Lower lobe of right lung (tissue), 2 donors: Measurements from ENCODE around the gene RAD18. TPM values are rescaled to one million over a fixed set of nuclear protein-coding genes. Genes with fewer than 3 reads are reported as not detected.

Experiments
- ATAC-seq, 2 donors: fragments of 200-7000 bp; cut with Tn5 transposase; one replicate each; pipeline ENCODE4 v1.9.1; 2020 to 2022; ENCODE audit warnings: mild to moderate bottlenecking in 2 of 2, moderate library complexity in 2 of 2
- DNase-seq: peaks from one replicate; pipeline ENCODE4 v3.0.0-alpha.2; 2020
- H3K27ac ChIP-seq: fragments of 200-600 bp; one replicate; pipeline ENCODE4 v1.8.0; 2022
- H3K27me3 ChIP-seq: fragments of 200-600 bp; one replicate; pipeline ENCODE4 v1.8.0; 2022; ENCODE audit warnings: low read depth
- H3K36me3 ChIP-seq: fragments of 200-600 bp; one replicate; pipeline ENCODE4 v1.8.0; 2022; ENCODE audit warnings: mild to moderate bottlenecking
- H3K4me1 ChIP-seq: fragments of 200-600 bp; one replicate; pipeline ENCODE4 v1.8.0; 2022
- H3K4me3 ChIP-seq: fragments of 200-600 bp; one replicate; pipeline ENCODE4 v1.8.0; 2022; ENCODE audit warnings: mild to moderate bottlenecking
- H3K9me3 ChIP-seq: fragments of 200-600 bp; one replicate; pipeline ENCODE4 v1.8.0; 2022
- intact Hi-C: fragments of 100-400 bp; cut with DNase I; formaldehyde crosslinking; loops from one replicate; pipeline ENCODE4 v1.11.0; 2022
- total RNA-seq: library from RNA; stranded (reverse); fragmentation: NEBNext Ultra II Directional; extraction: Animal tissue kit (Norgen Biotek cat#: 25700); gene quantifications from one replicate; pipeline ENCODE4 v1.2.1, GENCODE V29; 2021
- TF ChIP-seq, protein P1 (sequence below): fragments of 200-600 bp; IDR thresholded peaks from one replicate; pipeline ENCODE4 v1.8.0; 2022; ENCODE audit warnings: antibody characterized with exemption, mild to moderate bottlenecking
- donor health status: DM: no; HTN: yes; CAD: no; lungs with severe emphysema.

Gene RAD18
- total RNA-seq, 1 donor from 2014 or later, result 12.6 TPM

DNA sequence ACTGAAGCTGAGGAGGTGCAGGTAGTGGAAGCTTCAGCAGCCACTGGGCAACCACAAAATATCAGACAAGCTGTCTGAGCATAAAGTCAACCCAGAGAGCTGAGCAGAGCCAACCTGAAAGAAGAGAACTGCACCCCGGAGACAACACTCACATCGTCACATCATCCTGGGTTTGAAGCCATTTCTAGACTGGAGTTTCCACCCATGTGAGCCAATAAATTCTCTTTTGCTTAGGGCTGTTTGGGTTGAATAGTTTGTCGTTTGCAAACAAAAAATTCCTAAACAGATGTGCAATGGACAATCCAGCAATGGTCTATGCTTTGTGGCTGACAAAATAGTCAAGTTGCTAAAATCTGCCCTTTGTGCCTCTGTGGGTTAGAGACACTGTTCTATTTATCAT, 15.3 kb upstream of the RAD18 start:
- H3K4me1 ChIP-seq, result no peaks in the 10 kb centered on the region
- intact Hi-C loops, result no loop called here
- H3K36me3 ChIP-seq, result no peaks in the 10 kb centered on the region
- DNase-seq (no peak), ATAC-seq (no peak)
- no peak overlapping the region for H3K27ac ChIP-seq
- H3K9me3 ChIP-seq, result peaks cover 6% of the 10 kb centered on the region
- TF ChIP-seq, protein P1, sequence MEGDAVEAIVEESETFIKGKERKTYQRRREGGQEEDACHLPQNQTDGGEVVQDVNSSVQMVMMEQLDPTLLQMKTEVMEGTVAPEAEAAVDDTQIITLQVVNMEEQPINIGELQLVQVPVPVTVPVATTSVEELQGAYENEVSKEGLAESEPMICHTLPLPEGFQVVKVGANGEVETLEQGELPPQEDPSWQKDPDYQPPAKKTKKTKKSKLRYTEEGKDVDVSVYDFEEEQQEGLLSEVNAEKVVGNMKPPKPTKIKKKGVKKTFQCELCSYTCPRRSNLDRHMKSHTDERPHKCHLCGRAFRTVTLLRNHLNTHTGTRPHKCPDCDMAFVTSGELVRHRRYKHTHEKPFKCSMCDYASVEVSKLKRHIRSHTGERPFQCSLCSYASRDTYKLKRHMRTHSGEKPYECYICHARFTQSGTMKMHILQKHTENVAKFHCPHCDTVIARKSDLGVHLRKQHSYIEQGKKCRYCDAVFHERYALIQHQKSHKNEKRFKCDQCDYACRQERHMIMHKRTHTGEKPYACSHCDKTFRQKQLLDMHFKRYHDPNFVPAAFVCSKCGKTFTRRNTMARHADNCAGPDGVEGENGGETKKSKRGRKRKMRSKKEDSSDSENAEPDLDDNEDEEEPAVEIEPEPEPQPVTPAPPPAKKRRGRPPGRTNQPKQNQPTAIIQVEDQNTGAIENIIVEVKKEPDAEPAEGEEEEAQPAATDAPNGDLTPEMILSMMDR, result no peak
- no peak overlapping the region for H3K4me3 ChIP-seq
- peaks cover 8% of the 10 kb centered on the region for H3K27me3 ChIP-seq

DNA sequence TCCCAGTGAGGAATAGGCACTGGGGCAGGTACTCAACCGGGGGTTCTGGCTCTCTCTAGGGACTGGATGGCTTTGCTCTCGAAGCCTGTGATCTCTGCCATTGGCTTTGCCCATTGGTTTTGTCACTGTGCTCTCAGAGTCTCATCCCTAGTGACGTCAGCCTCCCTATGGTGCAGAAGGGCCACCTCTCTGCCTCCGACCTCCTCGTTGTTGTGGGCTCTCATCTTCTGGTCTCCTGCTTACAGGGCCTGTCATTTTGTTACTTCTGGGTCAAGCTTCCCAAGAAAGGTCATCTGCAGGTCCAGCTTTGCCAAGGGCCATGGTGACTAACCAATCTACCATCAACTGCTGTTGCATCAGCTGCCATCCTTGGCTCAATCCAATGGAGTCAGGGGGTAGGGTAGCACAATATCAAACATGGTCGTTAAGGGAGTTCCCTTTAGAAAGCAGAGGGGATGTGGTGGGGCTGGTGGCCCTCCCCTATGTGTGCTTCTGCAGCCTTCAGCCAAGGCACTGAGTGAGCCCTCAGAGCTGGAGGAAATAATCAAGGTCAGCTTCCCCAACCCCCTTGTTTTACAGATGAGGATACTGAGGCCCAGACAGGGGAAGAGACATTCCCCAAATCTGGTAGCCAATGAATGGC, 13.4 kb upstream of the RAD18 start:
- DNase-seq (no peak), ATAC-seq (no peak)
- TF ChIP-seq, protein P1, result no peak
- Histone ChIP-seq H3K9me3 (peaks cover 6% of the 10 kb centered on the region), H3K4me1 (no peaks in the 10 kb centered on the region), H3K4me3 (no peak overlapping the region), H3K27me3 (peaks cover 8% of the 10 kb centered on the region), H3K27ac (no peak overlapping the region), H3K36me3 (no peaks in the 10 kb centered on the region)
- intact Hi-C loops, result no loop called here

- ATAC-seq, result no peak
- intact Hi-C loops, result no loop called here
- no peak for DNase-seq
- TF ChIP-seq, protein P1, result no peak
- Histone ChIP-seq H3K36me3 (no peaks in the 10 kb centered on the region), H3K9me3 (peaks cover 6% of the 10 kb centered on the region), H3K27ac (no peak overlapping the region), H3K4me1 (no peaks in the 10 kb centered on the region), H3K27me3 (peaks cover 8% of the 10 kb centered on the region), H3K4me3 (no peak overlapping the region)
Observed at GRCh38 chr3:8975081-8976020, 12.1 kb upstream of the RAD18 start.

DNA sequence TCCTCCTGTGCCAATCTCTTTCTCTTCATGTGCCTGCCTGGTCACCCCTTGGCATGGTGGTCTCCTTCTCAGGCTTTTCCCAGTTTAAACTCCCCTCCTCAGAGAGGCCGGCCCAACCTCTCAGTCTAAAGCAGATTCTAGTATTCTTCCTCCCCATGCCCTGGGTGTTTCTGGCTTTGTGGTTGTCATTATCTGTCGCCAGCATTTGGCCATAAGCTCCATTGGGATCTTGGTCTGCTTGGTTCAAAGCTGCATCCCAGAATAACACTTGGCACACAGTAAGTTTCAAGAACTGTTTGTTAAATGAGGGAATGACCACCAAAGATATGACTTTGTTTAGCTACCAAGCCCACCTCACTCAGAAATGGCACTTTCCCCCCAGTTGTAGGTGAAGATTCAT, 11.2 kb upstream of the RAD18 start:
- DNase-seq (no peak), ATAC-seq (no peak)
- Histone ChIP-seq H3K27ac (no peak overlapping the region), H3K4me1 (no peaks in the 10 kb centered on the region), H3K4me3 (no peak overlapping the region), H3K27me3 (peaks cover 8% of the 10 kb centered on the region), H3K9me3 (peaks cover 5% of the 10 kb centered on the region), H3K36me3 (no peaks in the 10 kb centered on the region)
- intact Hi-C loops, result no loop called here
- TF ChIP-seq, protein P1, result no peak

- H3K4me1 ChIP-seq, result no peaks in the 10 kb centered on the region
- no peak overlapping the region for H3K4me3 ChIP-seq
- H3K36me3 ChIP-seq, result no peaks in the 10 kb centered on the region
- no peaks in the 10 kb centered on the region for H3K9me3 ChIP-seq
- H3K27ac ChIP-seq, result no peak overlapping the region
- TF ChIP-seq, protein P1, result no peak
- ATAC-seq (no peak), DNase-seq (no peak)
- intact Hi-C loops, result no loop called here
- H3K27me3 ChIP-seq, result peaks cover 8% of the 10 kb centered on the region
Observed at GRCh38 chr3:8972639-8973038, 9.4 kb upstream of the RAD18 start.
